Natural killer cell (primary cell): ENCODE measurements around the gene SUMF1. TPM values are rescaled to one million over a fixed set of nuclear protein-coding genes. Genes with fewer than 3 reads are reported as not detected.
"Not testable (repeated sequence)": the region's sequence is repeated elsewhere in the genome, so short reads cannot be mapped to it uniquely, and the experiment has no call there.

Experiments used
- ATAC-seq, 3 donors: fragments of 150-1000 bp in 2 of 3; fragments of 200-7000 bp in 1 of 3; cut with Tn5 transposase; 1 replicate in 1 of 3; 2 replicates in 2 of 3; pipeline ENCODE4 v1.10.0; 2021; ENCODE audit warnings: mild to moderate bottlenecking in 2 of 3, moderate library complexity in 2 of 3
- DNase-seq, 2 donors: peaks; one replicate each; pipeline versions ENCODE4 v3.0.0 to v3.0.0-alpha.2; 2013 to 2021; ENCODE audit warnings: mixed read lengths in 1 of 2
- H3K27ac ChIP-seq: one replicate; pipeline ENCODE4 v1.5.1; 2013; ENCODE audit warnings: mild to moderate bottlenecking, low read length
- H3K27me3 ChIP-seq: one replicate; pipeline ENCODE4 v1.6.1; 2013; ENCODE audit warnings: low read length; ENCODE audit not compliant: control insufficient read depth, insufficient read depth
- H3K36me3 ChIP-seq: one replicate; pipeline ENCODE4 v1.6.1; 2013; ENCODE audit warnings: low read length; ENCODE audit not compliant: control insufficient read depth, insufficient read depth
- H3K4me1 ChIP-seq: one replicate; pipeline ENCODE4 v1.6.1; 2013; ENCODE audit warnings: low read length; ENCODE audit not compliant: control insufficient read depth, insufficient read depth
- H3K4me3 ChIP-seq: one replicate; pipeline ENCODE4 v1.5.1; 2013; ENCODE audit warnings: low read length
- H3K9me3 ChIP-seq: one replicate; pipeline ENCODE4 v1.6.1; 2013; ENCODE audit warnings: low read length; ENCODE audit not compliant: control insufficient read depth, insufficient read depth
- H3K27ac Mint-ChIP-seq, 2 donors: one replicate each; pipeline ENCODE4 v1.8.0; 2022; ENCODE audit warnings: mild to moderate bottlenecking in 2 of 2, mixed read lengths in 2 of 2, moderate library complexity in 1 of 2
- H3K27me3 Mint-ChIP-seq, 2 donors: one replicate each; pipeline ENCODE4 v1.8.0; 2022; ENCODE audit warnings: low read depth in 2 of 2, mixed read lengths in 2 of 2
- H3K36me3 Mint-ChIP-seq: one replicate; pipeline ENCODE4 v1.8.0; 2022; ENCODE audit warnings: mixed read lengths
- H3K4me1 Mint-ChIP-seq, 2 donors: one replicate each; pipeline ENCODE4 v1.8.0; 2022; ENCODE audit warnings: mixed read lengths in 2 of 2
- H3K4me3 Mint-ChIP-seq: one replicate; pipeline ENCODE4 v1.8.0; 2022; ENCODE audit warnings: mild to moderate bottlenecking, moderate library complexity, mixed read lengths
- H3K9me3 Mint-ChIP-seq, 2 donors: one replicate each; pipeline ENCODE4 v1.8.0; 2022; ENCODE audit warnings: mixed read lengths in 2 of 2
- CTCF ChIP-seq: fragments of 200-600 bp; IDR thresholded peaks from one replicate; pipeline ENCODE4 v1.8.0; 2022; ENCODE audit warnings: antibody characterized with exemption
- WGBS: methylation state at CpG from one replicate; pipeline ENCODE4 v1.1.7; 2013; ENCODE audit warnings: missing lambda C conversion rate; ENCODE audit not compliant: insufficient coverage; 5-methylcytosine and 5-hydroxymethylcytosine counted together
- intact Hi-C: fragments of 100-400 bp; cut with micrococcal nuclease; formaldehyde crosslinking; loops from one replicate; pipeline ENCODE4 v1.14.2; 2022
- total RNA-seq, 4 donors: library from RNA; stranded (reverse); fragments of 120-200 nt in 1 of 4; gene quantifications; one replicate each; pipeline versions ENCODE4 v1.2.3 to v1.2.4, GENCODE V29; 2013 to 2022

Gene SUMF1
- total RNA-seq, 3 donors from 2014 or later (not counting 1 experiment from before 2014, with no cell fraction given), result 16.3 to 19.8 (median 19.3) TPM

GRCh38 chr3:4460334-4460733, 6.7 kb downstream of the SUMF1 start:
- H3K4me3 Mint-ChIP-seq, result no peak overlapping the region
- H3K36me3 Mint-ChIP-seq, result no peaks in the 10 kb centered on the region
- 97% methylated on average over 4 of the region's 4 CpGs for WGBS
- no peak overlapping the region for H3K4me3 ChIP-seq
- no peak for ATAC-seq
- H3K36me3 ChIP-seq, result no peaks in the 10 kb centered on the region
- no peaks in the 10 kb centered on the region for H3K4me1 ChIP-seq
- H3K9me3 Mint-ChIP-seq, result no peaks in the 10 kb centered on the region
- H3K27ac Mint-ChIP-seq, result no peak overlapping the region
- DNase-seq, result no peak
- no peaks in the 10 kb centered on the region for H3K9me3 ChIP-seq
- H3K4me1 Mint-ChIP-seq, result peaks cover under 1 to 4% of the 10 kb centered on the region in 2 donors
- H3K27me3 Mint-ChIP-seq, result no peaks in the 10 kb centered on the region
- no peak overlapping the region for H3K27ac ChIP-seq
- no peaks in the 10 kb centered on the region for H3K27me3 ChIP-seq
- intact Hi-C loops, result no loop called here
- no peak for TF ChIP-seq CTCF

DNA sequence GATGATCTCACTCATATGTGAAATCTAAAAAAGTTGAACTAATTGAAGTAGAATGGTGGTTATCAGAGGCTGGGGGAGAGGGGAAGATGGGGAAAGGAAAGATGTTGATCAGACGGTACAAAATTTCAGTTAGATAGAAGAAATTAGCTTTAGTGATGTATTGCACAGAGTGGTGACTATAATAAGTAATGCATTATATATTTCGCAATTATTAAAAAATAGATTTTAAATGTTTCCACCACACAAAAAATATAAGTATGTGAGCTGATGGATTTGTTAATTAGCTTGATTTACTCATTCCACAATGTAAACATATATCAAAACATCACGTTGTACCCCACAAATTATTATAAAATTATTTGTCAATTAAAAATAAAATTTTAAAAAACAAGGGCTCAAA, 8.1 kb downstream of the SUMF1 start:
- WGBS, result 100% methylated on average over 1 of the region's 3 CpGs
- no peak overlapping the region for H3K4me3 Mint-ChIP-seq
- no peaks in the 10 kb centered on the region for H3K9me3 Mint-ChIP-seq
- Histone ChIP-seq H3K9me3 (no peaks in the 10 kb centered on the region), H3K4me1 (no peaks in the 10 kb centered on the region), H3K36me3 (no peaks in the 10 kb centered on the region), H3K4me3 (no peak overlapping the region), H3K27me3 (no peaks in the 10 kb centered on the region), H3K27ac (no peak overlapping the region)
- H3K27ac Mint-ChIP-seq, result no peak overlapping the region
- no peaks in the 10 kb centered on the region for H3K27me3 Mint-ChIP-seq
- intact Hi-C loops, result no loop called here
- H3K4me1 Mint-ChIP-seq, result no peaks in the 10 kb centered on the region
- DNase-seq (no peak), ATAC-seq (no peak)
- TF ChIP-seq CTCF, result no peak
- H3K36me3 Mint-ChIP-seq, result no peaks in the 10 kb centered on the region

DNA sequence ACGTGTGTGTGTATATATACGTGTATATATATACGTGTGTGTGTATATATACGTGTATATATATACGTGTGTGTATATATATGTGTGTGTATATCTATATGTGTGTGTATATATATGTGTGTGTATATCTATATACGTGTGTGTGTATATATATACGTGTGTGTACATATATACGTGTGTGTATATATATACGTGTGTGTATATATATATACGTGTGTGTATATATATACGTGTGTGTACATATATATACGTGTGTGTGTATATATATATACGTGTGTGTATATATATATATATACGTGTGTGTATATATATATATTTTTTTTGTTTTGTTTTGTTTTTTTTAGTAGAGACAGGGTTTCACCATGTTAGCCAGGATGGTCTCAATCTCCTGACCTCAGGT, 10.3 kb downstream of the SUMF1 start:
- H3K27me3 Mint-ChIP-seq, DNase-seq, H3K36me3 ChIP-seq, H3K4me3 Mint-ChIP-seq, ATAC-seq, H3K4me3 ChIP-seq, H3K4me1 Mint-ChIP-seq, H3K9me3 Mint-ChIP-seq, H3K27ac ChIP-seq, H3K27ac Mint-ChIP-seq, H3K36me3 Mint-ChIP-seq, intact Hi-C loops, H3K4me1 ChIP-seq, H3K27me3 ChIP-seq, H3K9me3 ChIP-seq: not testable (repeated sequence)
- WGBS, result 98% methylated on average over 9 of the region's 14 CpGs

GRCh38 chr3:4454142-4454541, 12.9 kb downstream of the SUMF1 start:
- no peaks in the 10 kb centered on the region for H3K9me3 ChIP-seq
- no peak overlapping the region for H3K27ac ChIP-seq
- no peaks in the 10 kb centered on the region for H3K27me3 ChIP-seq
- H3K27me3 Mint-ChIP-seq, result no peaks in the 10 kb centered on the region
- ATAC-seq (no peak), DNase-seq (no peak)
- intact Hi-C loops, result no loop called here
- no peak for TF ChIP-seq CTCF
- H3K36me3 ChIP-seq, result peaks cover 10% of the 10 kb centered on the region
- H3K4me1 ChIP-seq, result no peaks in the 10 kb centered on the region
- no peaks in the 10 kb centered on the region for H3K36me3 Mint-ChIP-seq
- no peak overlapping the region for H3K4me3 ChIP-seq
- no peaks in the 10 kb centered on the region for H3K4me1 Mint-ChIP-seq
- no peaks in the 10 kb centered on the region for H3K9me3 Mint-ChIP-seq
- H3K4me3 Mint-ChIP-seq, result no peak overlapping the region
- no peak overlapping the region for H3K27ac Mint-ChIP-seq
